Measurements from ENCODE around the gene MSX1. TPM values are rescaled to one million over a fixed set of nuclear protein-coding genes. Genes with fewer than 3 reads are reported as not detected.

Gene MSX1
- total RNA-seq, 1 experiment from 2014 or later = not detected

GRCh38 chr4:4812145-4812794 lies 47.2 kb upstream of the MSX1 start:
- TF ChIP-seq CTCF (conservative IDR thresholded peaks at IDR 0.05) (no peak), EZH2 (IDR thresholded peaks at IDR 0.05; ENCODE audit: low read depth) (no peak)
- DNase-seq = no peak
- Histone ChIP-seq H3K4me2 (no peak overlapping the region), H3K9me3 (ENCODE audit: insufficient read depth, low read depth) (no peaks in the 10 kb centered on the region), H3K4me1 (replicated peaks; ENCODE audit: insufficient read depth) (no peaks in the 10 kb centered on the region), H3K27ac (no peak overlapping the region), H4K20me1 (ENCODE audit: insufficient read depth) (no peaks in the 10 kb centered on the region), H3K27me3 (ENCODE audit: insufficient read depth, low read depth) (no peaks in the 10 kb centered on the region), H3K36me3 (ENCODE audit: low read depth) (no peaks in the 10 kb centered on the region), H3K79me2 (ENCODE audit: low read depth) (no peaks in the 10 kb centered on the region), H3F3A (ENCODE audit: insufficient read depth, low read depth) (no peaks in the 10 kb centered on the region), H3K9me2 (ENCODE audit: insufficient read depth) (no peaks in the 10 kb centered on the region), H2AFZ (no peak overlapping the region), H3K4me3 (no peak overlapping the region)
- intact Hi-C loops (cut with micrococcal nuclease; ENCODE audit: unreplicated experiment) = no loop called here
- CTCF ChIA-PET = no interaction called here
- POLR2A ChIA-PET (ENCODE audit: unreplicated experiment) = no interaction called here
- BruUV-seq (replicated peaks) = no TSS peak

- CTCF ChIA-PET = no interaction called here
- POLR2A ChIA-PET (ENCODE audit: unreplicated experiment) = no interaction called here
- Histone ChIP-seq H3K4me2 (no peak overlapping the region), H3K36me3 (ENCODE audit: low read depth) (no peaks in the 10 kb centered on the region), H3K27me3 (ENCODE audit: insufficient read depth, low read depth) (no peaks in the 10 kb centered on the region), H3K9me2 (ENCODE audit: insufficient read depth) (no peaks in the 10 kb centered on the region), H3K27ac (no peak overlapping the region), H4K20me1 (ENCODE audit: insufficient read depth) (no peaks in the 10 kb centered on the region), H3K4me3 (no peak overlapping the region), H3K4me1 (replicated peaks; ENCODE audit: insufficient read depth) (no peaks in the 10 kb centered on the region), H2AFZ (no peak overlapping the region), H3K9me3 (ENCODE audit: insufficient read depth, low read depth) (no peaks in the 10 kb centered on the region), H3K79me2 (ENCODE audit: low read depth) (no peaks in the 10 kb centered on the region), H3F3A (ENCODE audit: insufficient read depth, low read depth) (no peaks in the 10 kb centered on the region)
- intact Hi-C loops (cut with micrococcal nuclease; ENCODE audit: unreplicated experiment) = no loop called here
- BruUV-seq (replicated peaks) = no TSS peak
- TF ChIP-seq CTCF (conservative IDR thresholded peaks at IDR 0.05) = no peak
- TF ChIP-seq EZH2 (IDR thresholded peaks at IDR 0.05; ENCODE audit: low read depth) = no peak
- no peak for DNase-seq
These were observed 40.9 kb upstream of the MSX1 start for GRCh38 chr4:4818415-4819212.

- no peaks in the 10 kb centered on the region for H3K79me2 ChIP-seq (ENCODE audit: low read depth)
- H3K4me3 ChIP-seq = no peak overlapping the region
- H3K4me1 ChIP-seq (replicated peaks; ENCODE audit: insufficient read depth) = no peaks in the 10 kb centered on the region
- H3K9me2 ChIP-seq (ENCODE audit: insufficient read depth) = no peaks in the 10 kb centered on the region
- H3K27me3 ChIP-seq (ENCODE audit: insufficient read depth, low read depth) = no peaks in the 10 kb centered on the region
- no peaks in the 10 kb centered on the region for H3K9me3 ChIP-seq (ENCODE audit: insufficient read depth, low read depth)
- intact Hi-C loops (cut with micrococcal nuclease; ENCODE audit: unreplicated experiment) = no loop called here
- H3F3A ChIP-seq (ENCODE audit: insufficient read depth, low read depth) = no peaks in the 10 kb centered on the region
- TF ChIP-seq CTCF (conservative IDR thresholded peaks at IDR 0.05) (no peak), EZH2 (IDR thresholded peaks at IDR 0.05; ENCODE audit: low read depth) (no peak)
- BruUV-seq (replicated peaks) = no TSS peak
- CTCF ChIA-PET = no interaction called here
- no peak overlapping the region for H2AFZ ChIP-seq
- POLR2A ChIA-PET (ENCODE audit: unreplicated experiment) = no interaction called here
- no peak overlapping the region for H3K27ac ChIP-seq
- H3K36me3 ChIP-seq (ENCODE audit: low read depth) = no peaks in the 10 kb centered on the region
- no peak overlapping the region for H3K4me2 ChIP-seq
- no peaks in the 10 kb centered on the region for H4K20me1 ChIP-seq (ENCODE audit: insufficient read depth)
- DNase-seq = no peak
These were observed 40.3 kb upstream of the MSX1 start for GRCh38 chr4:4819213-4819606.
